Heart left ventricle (tissue), 16 donors: ENCODE results near the gene PGAM2. TPM values are rescaled to one million over a fixed set of nuclear protein-coding genes. Genes with fewer than 3 reads are reported as not detected.
"Not testable (repeated sequence)": the region's sequence is repeated elsewhere in the genome, so short reads cannot be mapped to it uniquely, and the experiment has no call there.

Experiments
- ATAC-seq, 4 donors: fragments of 200-7000 bp; cut with Tn5 transposase; one replicate each; pipeline ENCODE4 v1.9.1; 2020 to 2022; ENCODE audit warnings: moderate library complexity in 4 of 4, mild to moderate bottlenecking in 3 of 4, moderate number of reproducible peaks in 1 of 4
- DNase-seq, 5 donors: peaks; one replicate each; pipeline ENCODE4 v3.0.0-alpha.2; 2020
- H3K27ac ChIP-seq, 12 donors: fragments of 200-600 bp; sonication (generic) in 4 of 12; one replicate each; pipeline versions ENCODE4 v1.5.0 to v1.8.0; 2016 to 2022; ENCODE audit warnings: mild to moderate bottlenecking in 2 of 12
- H3K27me3 ChIP-seq, 9 donors: fragments of 200-600 bp; sonication (generic) in 2 of 9; one replicate each; pipeline versions ENCODE4 v1.5.1 to v1.8.0; 2016 to 2022; ENCODE audit warnings: mild to moderate bottlenecking in 3 of 9
- H3K36me3 ChIP-seq, 9 donors: fragments of 200-600 bp; sonication (generic) in 2 of 9; one replicate each; pipeline versions ENCODE4 v1.5.0 to v1.8.0; 2018 to 2022; ENCODE audit warnings: mild to moderate bottlenecking in 2 of 9
- H3K4me1 ChIP-seq, 12 donors: fragments of 200-600 bp; sonication (generic) in 4 of 12; one replicate each; pipeline versions ENCODE4 v1.5.0 to v1.8.0; 2016 to 2022; ENCODE audit warnings: mild to moderate bottlenecking in 3 of 12
- H3K4me3 ChIP-seq, 12 donors: fragments of 200-600 bp; sonication (generic) in 4 of 12; one replicate each; pipeline versions ENCODE4 v1.5.0 to v1.8.0; 2017 to 2022; ENCODE audit warnings: mild to moderate bottlenecking in 9 of 12, moderate library complexity in 4 of 12
- H3K9me3 ChIP-seq, 12 donors: fragments of 200-600 bp; sonication (generic) in 4 of 12; one replicate each; pipeline versions ENCODE4 v1.5.0 to v1.8.0; 2016 to 2022; ENCODE audit warnings: mild to moderate bottlenecking in 1 of 12
- CTCF ChIP-seq, 12 donors: fragments of 200-600 bp; sonication (generic) in 4 of 12; IDR thresholded peaks; one replicate each; pipeline versions ENCODE4 v1.5.0 to v1.8.0; 2018 to 2022; ENCODE audit warnings: antibody characterized with exemption in 12 of 12, mild to moderate bottlenecking in 5 of 12
- POLR2A ChIP-seq, 2 donors: fragments of 450-650 bp; IDR thresholded peaks; one replicate each; pipeline ENCODE4 v1.6.1; 2017; ENCODE audit warnings: antibody characterized with exemption in 2 of 2, mild to moderate bottlenecking in 2 of 2, moderate library complexity in 2 of 2
- WGBS, 4 donors: extraction: QIAGEN DNeasy Blood & Tissue Kit in 2 of 4; methylation state at CpG; one replicate each; pipeline versions ENCODE4 v1.1.5 to v1.1.7; 2013 to 2018; 5-methylcytosine and 5-hydroxymethylcytosine counted together
- intact Hi-C, 10 donors: fragments of 100-400 bp; cut with DNase I; formaldehyde crosslinking; loops; one replicate each; pipeline versions ENCODE4 v1.11.1 to v1.14.2; 2022
- polyA plus RNA-seq, 2 donors: library from polyadenylated mRNA; stranded (reverse); fragments of 200-250 nt; gene quantifications; one replicate each; pipeline ENCODE4 v1.2.3, GENCODE V29; 2013
- total RNA-seq, 9 donors: library from RNA; depleted of rRNA in 2 of 9; stranded (reverse); fragments of >200 nt in 2 of 9; fragmentation: NEBNext Ultra II Directional in 3 of 9; extraction: Animal tissue kit (Norgen Biotek cat#: 25700) in 3 of 9; gene quantifications; one replicate each; pipeline versions ENCODE4 v1.1.0 to v1.2.4, GENCODE V29; 2016 to 2023
- donor health status: ischemic (EF 13 %, LVEDD 7.1; RV severe dilation, severe dysfunction).
- donor health status: healthy with polysubstance abuse.
- donor health status: DM: no; HTN: yes; CAD: no.
- donor health status: DM: no; HTN: no; CAD: no.
- donor health status: ischemic (EF 25% LVEDD 6.9; RV normal size, moderate dysfunction).
- donor health status: ischemic (EF 25% LVEDD 5.7; RV mildly dilated, moderate dysfunction).
- donor health status: healthy.
- donor health status: DM: yes; HTN: yes; CAD: no.
- donor health status: ischemic (EF 35%, LVEDD 5.7; RV mildly dilated, moderate dysfunction).
- donor health status: nonischemic (EF 11% LVEDD 7.7; RV severe dilation, severe dysfunction).
- donor health status: DM: yes; HTN: yes; CAD: no.
- donor health status: PGD.
- donor health status: ischemic (EF 29% LVEDD 5.4; RV normal size, mild dysfunction).
- donor health status: nonischemic (EF 23%, LVEDD 6.1; RV moderate dilation, normal function).

Gene PGAM2
- total and polyA plus RNA-seq, 11 donors = 242 to 2,064 (median 555) TPM

GRCh38 chr7:44044315-44045225, 20.8 kb downstream of the PGAM2 start, which contains the start of gene DBNL:
Gene DBNL (plus strand): TSS chr7:44044702. CDS start chr7:44044738, 36 bp downstream.
- no peaks in the 10 kb centered on the region for H3K27me3 ChIP-seq
- H3K27ac ChIP-seq = peak within 1 kb of the TSS; percentile 69 to 98 (median 92)
- peak in 1 of 2 donors; percentile 89 for TF ChIP-seq POLR2A (IDR thresholded peaks at IDR 0.05)
- no peak for TF ChIP-seq CTCF (IDR thresholded peaks at IDR 0.05)
- 0 to 1% (median 0%) methylated on average over 33 to 74 of the region's 74 CpGs for WGBS, 4 donors
- no peaks in the 10 kb centered on the region for H3K9me3 ChIP-seq
- peak within 1 kb of the TSS; percentile 56 to 99 (median 90) for H3K4me3 ChIP-seq
- intact Hi-C loops = loop anchor here in 3 of 10 donors (2.0 to 5.0 kb wide), 3 partner anchors 34 to 38 kb away; partner anchors contain the start of gene POLM (in 2 of the 3)
- H3K36me3 ChIP-seq = peaks cover 0 to 32% (median 7%) of the 10 kb centered on the region in 9 donors
- DNase-seq (peak; percentile 96 to 98 (median 98)), ATAC-seq (peak; percentile 88 to 95 (median 94))
- peaks cover 0 to 50% (median 26%) of the 10 kb centered on the region in 12 donors for H3K4me1 ChIP-seq

- peak overlapping the region; percentile 69 to 98 (median 92) for H3K27ac ChIP-seq
- ATAC-seq (no peak), DNase-seq (no peak)
- no peaks in the 10 kb centered on the region for H3K27me3 ChIP-seq
- intact Hi-C loops = loop anchor here in 2 of 10 donors (2.0 kb wide), 2 partner anchors 35 to 39 kb away; partner anchors contain the start of gene POLM (in 1 of the 2)
- no peaks in the 10 kb centered on the region for H3K9me3 ChIP-seq
- 5 to 31% (median 11%) methylated on average over 8 of the region's 8 CpGs for WGBS, 4 donors
- H3K36me3 ChIP-seq = peaks cover 0 to 25% (median 6%) of the 10 kb centered on the region in 9 donors
- H3K4me3 ChIP-seq = peak overlapping the region; percentile 56 to 99 (median 90)
- TF ChIP-seq CTCF (IDR thresholded peaks at IDR 0.05) (no peak), POLR2A (IDR thresholded peaks at IDR 0.05) (no peak)
- peaks cover 0 to 47% (median 26%) of the 10 kb centered on the region in 12 donors for H3K4me1 ChIP-seq
These were observed 21.5 kb downstream of the PGAM2 start for GRCh38 chr7:44043902-44044301.

GRCh38 chr7:44042221-44042620, 23.1 kb downstream of the PGAM2 start:
- H3K4me1 ChIP-seq = peaks cover 0 to 40% (median 24%) of the 10 kb centered on the region in 12 donors
- ATAC-seq = no peak
- H3K4me3 ChIP-seq = no peak overlapping the region
- no peaks in the 10 kb centered on the region for H3K27me3 ChIP-seq
- TF ChIP-seq POLR2A (IDR thresholded peaks at IDR 0.05) (no peak), CTCF (IDR thresholded peaks at IDR 0.05) (no peak)
- H3K27ac ChIP-seq = no peak overlapping the region
- intact Hi-C loops = no loop called here
- no peaks in the 10 kb centered on the region for H3K9me3 ChIP-seq
- peaks cover 0 to 15% (median 6%) of the 10 kb centered on the region in 9 donors for H3K36me3 ChIP-seq
- DNase-seq = no peak
- WGBS, 4 donors = 88 to 100% (median 95%) methylated on average over 2 of the region's 2 CpGs

- H3K27me3 ChIP-seq, intact Hi-C loops, H3K36me3 ChIP-seq, H3K9me3 ChIP-seq: not testable (repeated sequence)
- peak in 6 of 12 donors; percentile 19 to 37 (median 26) for TF ChIP-seq CTCF (IDR thresholded peaks at IDR 0.05)
- ATAC-seq = peak in 2 of 4 donors; percentile 11 to 15
- 1 to 4% methylated on average over 44 to 46 of the region's 46 CpGs; no CpG with 5 or more reads in 2 of the 4 donors for WGBS, 4 donors
- peak in 1 of 5 donors; percentile 66 for DNase-seq
- Histone ChIP-seq H3K4me3 (peak overlapping the region; percentile 6 to 50 (median 38)), H3K27ac (peak overlapping the region in 3 of 12 donors; percentile 18 to 60 (median 39)), H3K4me1 (peaks cover 0 to 26% (median 12%) of the 10 kb centered on the region in 12 donors)
These were observed 24.9 kb downstream of the PGAM2 start for GRCh38 chr7:44040493-44040891.

- intact Hi-C loops = not testable (repeated sequence)
- peak overlapping the region in 3 of 12 donors; percentile 29 to 64 (median 63) for H3K27ac ChIP-seq
- peak in 1 of 5 donors; percentile 17 for DNase-seq
These were observed 25.4 kb downstream of the PGAM2 start for GRCh38 chr7:44039800-44040492.

More at GRCh38 chr7:44039800-44040492, 25.4 kb downstream of the PGAM2 start:
- H3K9me3 ChIP-seq, ATAC-seq, H3K27me3 ChIP-seq, H3K36me3 ChIP-seq: not testable (repeated sequence)
- Histone ChIP-seq H3K4me3 (peak overlapping the region; percentile 6 to 50 (median 38)), H3K4me1 (peaks cover 0 to 21% (median 8%) of the 10 kb centered on the region in 12 donors)
- 17 to 35% methylated on average over 11 to 18 of the region's 40 CpGs; no CpG with 5 or more reads in 2 of the 4 donors for WGBS, 4 donors
